DMS 273 (cell line): ENCODE measurements around the gene JAK1.
"Not testable (repeated sequence)": the region's sequence is repeated elsewhere in the genome, so short reads cannot be mapped to it uniquely, and the experiment has no call there.

Source experiments
- DNase-seq: peaks from one replicate; lab custom pipeline; 2025; ENCODE audit not compliant: unreplicated experiment; lab: John Stamatoyannopoulos, UW

The JAK1 gene

DNA sequence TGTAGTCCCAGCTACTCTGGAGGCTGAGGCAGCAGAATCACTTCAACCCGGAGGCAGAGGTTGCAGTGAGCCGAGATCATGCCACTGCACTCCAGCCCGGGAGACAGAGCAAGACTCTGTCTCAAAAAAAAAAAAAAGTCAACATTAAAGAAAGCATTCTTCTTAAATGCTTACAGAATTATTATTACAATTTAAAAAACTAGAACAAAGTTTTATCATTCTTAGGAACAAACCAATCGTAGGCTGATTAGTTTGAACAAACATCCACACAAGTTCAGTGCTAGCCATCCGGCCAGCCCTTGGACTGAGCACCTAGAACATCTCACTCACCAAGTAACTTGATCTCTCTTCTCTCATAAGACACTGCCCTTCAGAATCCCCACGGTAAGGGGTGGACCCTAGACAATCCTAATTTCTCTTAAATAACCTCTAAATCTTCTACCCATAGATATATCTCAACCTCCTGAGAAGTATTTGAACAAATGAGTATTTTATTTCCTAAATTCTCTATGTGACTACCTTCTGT, 16.0 kb downstream of the JAK1 start:
- no peak for DNase-seq

DNA sequence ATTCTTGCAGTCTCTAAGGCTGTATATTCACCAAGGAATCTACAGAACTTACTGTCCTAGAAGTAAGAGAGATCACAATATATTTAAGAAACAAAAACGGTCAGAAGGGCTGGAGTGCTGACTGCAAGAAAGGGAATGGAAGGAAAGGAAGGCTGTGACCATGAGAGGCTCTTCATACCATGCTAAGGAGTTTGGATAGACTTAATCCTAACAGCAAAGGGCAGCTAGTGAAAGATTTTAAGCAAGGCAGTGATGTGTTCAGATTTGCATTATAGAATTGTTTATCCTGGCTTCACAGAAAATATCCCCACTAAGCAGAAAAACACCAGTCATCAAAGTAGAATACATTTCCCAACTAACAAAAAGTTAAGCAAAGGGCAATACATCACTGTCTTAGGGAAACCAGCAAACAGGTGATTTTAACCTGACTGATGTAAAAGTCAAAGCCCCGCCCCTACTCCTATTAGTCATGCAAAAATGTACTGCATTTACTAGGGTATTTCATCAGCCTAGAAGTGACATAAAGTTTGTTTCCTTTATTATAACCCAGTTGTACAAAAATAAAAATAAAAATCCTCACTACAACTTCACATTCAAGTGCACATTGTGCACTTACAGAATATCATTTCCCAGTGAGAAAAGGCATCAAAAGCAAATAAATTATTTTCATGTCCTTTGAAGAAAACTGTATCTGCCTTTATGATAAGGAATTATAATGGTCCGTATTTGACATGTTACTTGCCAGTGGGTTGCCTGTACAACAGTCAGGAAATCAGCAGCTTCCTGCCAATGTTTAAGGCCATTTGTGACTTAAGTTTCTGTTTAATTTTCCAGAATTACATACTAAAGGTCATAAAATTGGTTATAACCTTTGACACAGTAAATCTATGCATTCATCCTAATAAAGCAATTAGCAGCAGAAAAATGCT, 17.2 kb downstream of the JAK1 start:
- DNase-seq = no peak

- DNase-seq = no peak
Observed at GRCh38 chr1:64948216-64948615, 18.1 kb downstream of the JAK1 start.

DNA sequence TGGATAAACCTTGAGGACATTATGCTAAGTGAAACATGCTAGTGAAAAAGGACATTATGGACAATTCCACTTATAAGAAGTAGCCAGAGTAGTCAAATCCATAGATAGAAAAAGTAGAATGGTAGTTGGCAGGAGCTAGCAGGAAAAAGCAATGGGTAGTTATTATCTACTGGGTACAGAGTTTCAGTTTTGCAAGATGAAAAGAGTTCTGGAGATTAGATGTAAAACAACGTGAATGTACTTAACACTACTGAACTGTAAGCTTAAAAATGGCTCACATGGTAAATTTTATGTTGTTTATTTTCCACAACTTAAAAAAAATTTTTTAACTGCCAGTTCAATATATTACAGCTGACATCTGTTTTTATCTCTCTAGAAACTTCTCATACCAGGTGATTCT, 19.4 kb downstream of the JAK1 start:
- DNase-seq = no peak

DNA sequence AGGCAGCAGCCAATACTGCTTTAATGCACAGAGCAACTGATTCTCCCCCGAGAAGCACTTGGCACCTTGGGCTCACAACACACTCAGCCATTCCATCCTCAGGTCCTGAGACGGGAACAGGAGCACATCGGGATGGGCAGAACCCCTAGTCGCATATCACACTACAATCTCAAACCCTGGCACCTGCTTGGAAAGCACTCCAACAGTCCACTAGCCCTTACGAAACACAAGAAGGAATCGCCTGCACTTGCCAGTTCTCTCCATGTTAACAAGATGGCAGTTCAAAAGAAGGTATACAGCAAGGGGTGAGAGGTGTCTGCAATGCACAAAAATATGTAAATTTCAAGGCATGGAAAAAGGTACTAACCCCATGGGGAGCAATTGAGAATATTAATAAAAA, 21.4 kb downstream of the JAK1 start:
- no peak for DNase-seq

DNA sequence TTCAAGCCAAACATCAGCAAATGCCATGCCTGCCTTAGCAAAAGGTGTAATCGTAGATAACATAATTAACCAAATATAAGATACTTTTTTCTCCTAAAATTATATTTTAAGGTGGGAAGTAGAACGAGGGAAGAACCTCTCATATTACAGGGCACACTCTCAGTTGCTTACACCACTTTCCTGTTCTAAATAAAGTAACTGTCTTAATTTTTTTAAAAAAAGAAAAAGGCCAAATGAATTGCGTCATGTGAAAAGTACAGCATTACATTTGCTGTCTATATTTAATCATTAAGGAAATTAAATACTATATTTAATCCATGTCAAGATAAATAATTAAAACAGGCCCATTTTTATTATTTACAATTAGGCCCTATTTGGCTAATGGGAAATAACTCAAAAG, 23.7 kb downstream of the JAK1 start:
- DNase-seq = no peak

- DNase-seq = no peak
Observed at GRCh38 chr1:64942118-64942517, 24.2 kb downstream of the JAK1 start.

GRCh38 chr1:64941461-64942117, 24.8 kb downstream of the JAK1 start:
- DNase-seq = peak; percentile 23

DNA sequence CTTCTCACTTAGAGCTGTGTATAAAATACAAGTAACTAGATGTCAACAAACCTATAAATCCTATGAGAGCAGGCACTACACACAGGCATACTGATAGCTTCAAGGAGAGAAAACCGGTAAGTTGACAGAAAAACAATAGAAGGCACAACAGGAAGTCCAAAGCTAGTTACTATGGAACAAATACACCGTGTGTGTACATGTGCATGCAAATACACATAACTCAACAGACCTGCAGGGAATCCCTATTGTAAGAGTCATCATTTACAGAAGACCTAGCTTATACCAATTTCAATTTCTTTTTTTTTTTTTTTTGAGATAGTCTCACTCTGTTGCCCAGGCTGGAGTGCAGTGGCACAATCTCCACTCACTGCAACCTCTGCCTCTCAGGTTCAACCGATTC, 26.3 kb downstream of the JAK1 start:
- DNase-seq = no peak

DNA sequence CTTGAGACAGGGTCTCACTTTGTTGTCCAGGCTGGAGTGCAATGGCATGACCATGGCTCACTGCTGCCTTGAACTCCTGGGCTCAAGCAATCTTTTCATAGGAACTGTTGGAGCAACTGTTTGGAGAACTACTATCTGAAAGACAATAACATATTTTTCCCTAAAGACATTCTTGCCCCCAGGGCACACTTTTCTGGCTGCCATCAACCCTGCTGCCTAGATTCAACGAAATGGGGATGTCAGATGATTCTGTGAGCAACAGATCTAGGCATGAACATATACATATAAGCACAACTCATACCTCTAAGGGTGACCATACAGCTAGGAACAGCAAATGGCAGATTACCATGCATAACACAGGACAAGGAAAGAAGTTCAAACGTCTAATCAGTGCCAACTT, 27.4 kb downstream of the JAK1 start:
- DNase-seq = no peak

- DNase-seq = peak; percentile 70
Observed at GRCh38 chr1:64936956-64937355, 29.4 kb downstream of the JAK1 start.

DNA sequence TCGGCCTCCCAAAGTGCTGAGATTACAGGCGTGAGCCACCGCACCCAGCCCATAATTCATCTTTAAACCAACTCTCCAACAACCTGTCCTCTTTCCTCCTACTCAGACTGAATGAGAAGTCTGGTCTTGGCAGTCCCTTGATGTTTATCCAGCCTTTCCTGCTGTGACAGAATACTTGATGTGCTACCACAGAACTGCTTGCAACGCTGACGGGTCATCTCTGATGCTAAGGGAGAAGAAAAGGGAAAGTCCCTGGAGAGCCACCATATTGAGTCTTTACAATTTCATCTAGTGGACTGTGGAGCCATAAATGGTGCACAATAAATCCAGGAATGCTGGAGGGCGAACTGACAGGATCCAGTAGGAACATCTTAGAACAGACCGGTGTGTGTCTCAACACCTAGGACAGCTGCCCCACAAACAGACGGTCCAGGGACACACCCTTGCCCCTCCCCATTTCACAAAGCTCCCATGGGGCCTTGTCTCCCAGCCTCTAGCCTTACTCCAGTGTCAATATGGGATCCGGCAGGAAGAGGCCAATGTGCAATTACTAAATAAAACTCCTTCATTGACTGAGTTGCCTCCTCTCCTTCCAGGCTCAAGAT, 30.7 kb downstream of the JAK1 start:
- DNase-seq = no peak

GRCh38 chr1:64934878-64935275, 31.5 kb downstream of the JAK1 start:
- DNase-seq = no peak

GRCh38 chr1:64934115-64934877, 32.1 kb downstream of the JAK1 start:
- no peak for DNase-seq

GRCh38 chr1:64933296-64934070, 32.9 kb downstream of the JAK1 start:
- DNase-seq = no peak

- no peak for DNase-seq
Observed at GRCh38 chr1:64932962-64933295, 33.4 kb downstream of the JAK1 start.

- not testable (repeated sequence) for DNase-seq
Observed at GRCh38 chr1:64930640-64931039, 35.7 kb downstream of the JAK1 start.

- DNase-seq = no peak
Observed at GRCh38 chr1:64929221-64929620, 37.1 kb downstream of the JAK1 start.

GRCh38 chr1:64928325-64928724, 38.0 kb downstream of the JAK1 start:
- no peak for DNase-seq

DNA sequence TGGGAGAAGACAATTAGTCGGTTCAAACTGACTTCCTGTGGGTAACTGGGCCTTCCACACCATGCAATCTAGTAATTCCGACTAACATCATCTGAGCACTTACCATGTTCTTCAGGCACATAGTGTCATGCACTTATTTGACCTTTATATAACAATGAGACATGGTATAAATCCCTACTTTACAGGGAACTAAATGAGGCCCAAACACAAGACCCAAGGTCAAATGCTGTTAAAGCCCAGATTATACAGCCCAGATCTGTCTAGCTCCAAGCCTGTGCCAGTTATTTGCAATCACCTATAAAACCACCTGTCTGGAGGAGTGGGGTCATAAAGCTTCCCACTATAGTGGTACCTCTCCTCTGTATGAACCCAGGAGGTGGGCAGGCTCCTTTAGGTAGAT, 40.8 kb downstream of the JAK1 start:
- DNase-seq = no peak
